Stomach (tissue), 9 donors: Measurements from ENCODE around the gene CDC25C. TPM values are rescaled to one million over a fixed set of nuclear protein-coding genes. Genes with fewer than 3 reads are reported as not detected.

Experiments used
- DNase-seq, 2 donors: peaks; one replicate each; pipeline versions ENCODE4 v3.0.0 to v3.0.0-alpha.2; 2013 to 2019
- H3K27ac ChIP-seq, 5 donors: fragments of 200-600 bp in 4 of 5; sonication (generic) in 4 of 5; one replicate each; pipeline ENCODE4 v1.5.1; 2013 to 2019; ENCODE audit warnings: mild to moderate bottlenecking in 1 of 5, moderate library complexity in 1 of 5
- H3K27me3 ChIP-seq, 3 donors: fragments of 200-600 bp; sonication (generic); one replicate each; pipeline ENCODE4 v1.5.1; 2017 to 2019; ENCODE audit warnings: mixed run types in 1 of 3
- H3K36me3 ChIP-seq, 4 donors: fragments of 200-600 bp; sonication (generic); 1 replicate in 3 of 4; 2 replicates in 1 of 4; pipeline ENCODE4 v1.5.1; 2016 to 2019
- H3K4me1 ChIP-seq, 4 donors: fragments of 200-600 bp; sonication (generic); one replicate each; pipeline ENCODE4 v1.5.1; 2016 to 2019
- H3K4me3 ChIP-seq, 4 donors: fragments of 200-600 bp; sonication (generic) in 3 of 4; one replicate each; pipeline ENCODE4 v1.5.1; 2016 to 2019; ENCODE audit warnings: mild to moderate bottlenecking in 1 of 4
- H3K9me3 ChIP-seq, 4 donors: fragments of 200-600 bp; sonication (generic); one replicate each; pipeline ENCODE4 v1.5.1; 2016 to 2019
- EP300 ChIP-seq: sonication (generic); formaldehyde crosslinking; IDR thresholded peaks from one replicate; pipeline ENCODE4 v1.6.1; 2017; ENCODE audit warnings: antibody characterized with exemption
- POLR2A ChIP-seq, 4 donors: fragments of 450-650 bp; IDR thresholded peaks; one replicate each; pipeline ENCODE4 v1.6.1; 2016; ENCODE audit warnings: antibody characterized with exemption in 4 of 4, control low read depth in 2 of 4, mild to moderate bottlenecking in 1 of 4, moderate library complexity in 1 of 4
- POLR2AphosphoS5 ChIP-seq, 3 donors: sonication (generic); formaldehyde crosslinking; IDR thresholded peaks; one replicate each; pipeline ENCODE4 v1.6.1; 2016; ENCODE audit warnings: antibody characterized with exemption in 3 of 3
- WGBS, 5 donors: extraction: QIAGEN DNeasy Blood & Tissue Kit in 3 of 5; methylation state at CpG; one replicate each; pipeline versions ENCODE4 v1.1.5 to v1.1.7; 2013 to 2018; 5-methylcytosine and 5-hydroxymethylcytosine counted together
- intact Hi-C: fragments of 100-400 bp; cut with DNase I; formaldehyde crosslinking; loops from one replicate; pipeline ENCODE4 v1.15.1; 2023; ENCODE audit warnings: low total_unique reads
- polyA plus RNA-seq, 3 donors: library from polyadenylated mRNA; stranded (reverse); fragments of 200-250 nt; gene quantifications; one replicate each; pipeline ENCODE4 v1.2.3, GENCODE V29; 2013
- total RNA-seq, 5 donors: library from RNA; depleted of rRNA; stranded (reverse); fragments of >200 nt; gene quantifications; one replicate each; pipeline versions ENCODE4 v1.1.0 to v1.2.3, GENCODE V29; 2014 to 2016
- TF ChIP-seq, protein P1 (sequence below), 7 experiments: fragments of 450-650 bp in 4 of 7; fragments of 200-600 bp in 3 of 7; sonication (generic) in 3 of 7; IDR thresholded peaks; one replicate each; pipeline ENCODE4 v1.5.1; 2016 to 2019; ENCODE audit warnings: antibody characterized with exemption in 7 of 7, control low read depth in 2 of 7, mild to moderate bottlenecking in 1 of 7
- donor health status: healthy with polysubstance abuse.
- donor health status: Bipolar disorder and iron deficiency.
- donor health status: healthy.

The CDC25C gene
- total and polyA plus RNA-seq, 8 donors, result 0.75 to 4.1 (median 2.1) TPM; not detected in 3

GRCh38 chr5:138351056-138351455 is 19.5 kb upstream of the CDC25C start:
- H3K4me3 ChIP-seq, result no peak overlapping the region
- 84 to 94% (median 92%) methylated on average over 1 of the region's 1 CpG for WGBS, 5 donors
- TF ChIP-seq EP300 (no peak), POLR2A (IDR thresholded peaks at IDR 0.05) (no peak), POLR2AphosphoS5 (IDR thresholded peaks at IDR 0.05) (no peak)
- TF ChIP-seq, protein P1, sequence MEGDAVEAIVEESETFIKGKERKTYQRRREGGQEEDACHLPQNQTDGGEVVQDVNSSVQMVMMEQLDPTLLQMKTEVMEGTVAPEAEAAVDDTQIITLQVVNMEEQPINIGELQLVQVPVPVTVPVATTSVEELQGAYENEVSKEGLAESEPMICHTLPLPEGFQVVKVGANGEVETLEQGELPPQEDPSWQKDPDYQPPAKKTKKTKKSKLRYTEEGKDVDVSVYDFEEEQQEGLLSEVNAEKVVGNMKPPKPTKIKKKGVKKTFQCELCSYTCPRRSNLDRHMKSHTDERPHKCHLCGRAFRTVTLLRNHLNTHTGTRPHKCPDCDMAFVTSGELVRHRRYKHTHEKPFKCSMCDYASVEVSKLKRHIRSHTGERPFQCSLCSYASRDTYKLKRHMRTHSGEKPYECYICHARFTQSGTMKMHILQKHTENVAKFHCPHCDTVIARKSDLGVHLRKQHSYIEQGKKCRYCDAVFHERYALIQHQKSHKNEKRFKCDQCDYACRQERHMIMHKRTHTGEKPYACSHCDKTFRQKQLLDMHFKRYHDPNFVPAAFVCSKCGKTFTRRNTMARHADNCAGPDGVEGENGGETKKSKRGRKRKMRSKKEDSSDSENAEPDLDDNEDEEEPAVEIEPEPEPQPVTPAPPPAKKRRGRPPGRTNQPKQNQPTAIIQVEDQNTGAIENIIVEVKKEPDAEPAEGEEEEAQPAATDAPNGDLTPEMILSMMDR (IDR thresholded peaks at IDR 0.05), result no peak
- peaks cover 24 to 41% (median 34%) of the 10 kb centered on the region in 4 donors for H3K36me3 ChIP-seq
- H3K27ac ChIP-seq, result peak overlapping the region in 1 of 5 donors; percentile 21
- no peaks in the 10 kb centered on the region for H3K27me3 ChIP-seq
- DNase-seq, result no peak
- intact Hi-C loops, result no loop called here
- H3K9me3 ChIP-seq, result peaks cover 0 to 6% (median 0%) of the 10 kb centered on the region in 4 donors
- H3K4me1 ChIP-seq, result peaks cover 16 to 25% (median 20%) of the 10 kb centered on the region in 4 donors

DNA sequence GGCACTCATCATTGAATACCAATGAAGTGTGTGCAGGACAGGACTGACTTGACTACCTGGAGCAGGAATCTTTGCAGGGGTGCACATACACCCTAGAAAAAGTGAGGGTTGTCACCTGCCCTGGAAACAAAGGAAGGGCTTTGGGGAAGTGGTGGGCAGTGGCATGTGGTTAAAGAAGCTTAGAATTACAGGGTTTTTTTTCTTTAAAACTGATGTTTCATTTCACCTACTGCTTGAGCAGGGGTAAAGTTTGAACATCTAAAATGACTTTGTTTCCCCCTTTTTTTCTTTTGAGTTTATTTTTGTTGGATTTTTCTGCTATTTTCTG is 18.9 kb upstream of the CDC25C start:
- peaks cover 10 to 20% (median 15%) of the 10 kb centered on the region in 4 donors for H3K4me1 ChIP-seq
- TF ChIP-seq POLR2A (IDR thresholded peaks at IDR 0.05) (no peak), EP300 (no peak), POLR2AphosphoS5 (IDR thresholded peaks at IDR 0.05) (no peak)
- TF ChIP-seq, protein P1 (IDR thresholded peaks at IDR 0.05), result no peak
- peaks cover 29 to 46% (median 39%) of the 10 kb centered on the region in 4 donors for H3K36me3 ChIP-seq
- H3K27me3 ChIP-seq, result no peaks in the 10 kb centered on the region
- H3K4me3 ChIP-seq, result no peak overlapping the region
- DNase-seq, result no peak
- intact Hi-C loops, result no loop called here
- no peak overlapping the region for H3K27ac ChIP-seq
- H3K9me3 ChIP-seq, result peaks cover 0 to 6% (median 0%) of the 10 kb centered on the region in 4 donors

DNA sequence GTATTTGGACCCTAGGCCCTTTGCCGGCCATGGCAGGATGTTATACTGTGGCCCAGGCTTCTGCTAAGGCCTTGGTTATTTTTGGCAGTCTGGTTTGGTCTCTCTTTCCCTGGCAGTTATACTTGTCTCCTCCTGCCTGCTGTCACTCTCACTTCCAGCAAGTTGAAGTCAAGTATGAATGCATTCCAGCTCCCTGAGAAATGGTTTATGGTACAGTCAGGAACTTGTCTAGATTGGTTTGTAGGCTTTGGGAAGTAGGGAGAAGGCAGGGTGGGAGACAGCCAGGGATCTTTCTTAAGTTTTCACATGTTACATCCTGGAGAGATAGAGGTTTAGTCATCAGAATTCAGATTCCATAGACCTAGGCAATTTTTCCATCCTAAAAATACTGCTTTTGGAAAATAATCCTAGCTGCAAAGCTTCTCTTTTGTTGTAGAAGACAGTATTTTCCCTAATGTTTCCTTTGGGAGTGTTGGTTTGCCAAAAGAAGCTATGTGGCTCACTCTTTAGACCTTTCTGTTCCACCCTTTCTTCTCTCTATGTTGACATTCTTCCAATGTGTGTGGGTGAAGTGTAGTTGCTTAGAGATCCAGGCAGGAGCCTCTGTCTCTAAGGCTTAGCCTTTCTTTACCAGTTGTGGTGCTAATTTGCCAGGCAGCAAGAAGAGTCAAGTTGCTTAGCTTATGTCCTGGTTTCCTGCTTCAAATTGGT is 18.4 kb upstream of the CDC25C start:
- H3K4me3 ChIP-seq, result no peak overlapping the region
- TF ChIP-seq POLR2A (IDR thresholded peaks at IDR 0.05) (no peak), POLR2AphosphoS5 (IDR thresholded peaks at IDR 0.05) (no peak), EP300 (no peak)
- TF ChIP-seq, protein P1 (IDR thresholded peaks at IDR 0.05), result no peak
- peaks cover 8 to 15% (median 10%) of the 10 kb centered on the region in 4 donors for H3K4me1 ChIP-seq
- no peak for DNase-seq
- no peaks in the 10 kb centered on the region for H3K27me3 ChIP-seq
- H3K36me3 ChIP-seq, result peaks cover 34 to 51% (median 44%) of the 10 kb centered on the region in 4 donors
- H3K9me3 ChIP-seq, result peaks cover 0 to 6% (median 0%) of the 10 kb centered on the region in 4 donors
- intact Hi-C loops, result no loop called here
- WGBS, 5 donors, result 87 to 94% (median 89%) methylated on average over 1 of the region's 1 CpG
- no peak overlapping the region for H3K27ac ChIP-seq

DNA sequence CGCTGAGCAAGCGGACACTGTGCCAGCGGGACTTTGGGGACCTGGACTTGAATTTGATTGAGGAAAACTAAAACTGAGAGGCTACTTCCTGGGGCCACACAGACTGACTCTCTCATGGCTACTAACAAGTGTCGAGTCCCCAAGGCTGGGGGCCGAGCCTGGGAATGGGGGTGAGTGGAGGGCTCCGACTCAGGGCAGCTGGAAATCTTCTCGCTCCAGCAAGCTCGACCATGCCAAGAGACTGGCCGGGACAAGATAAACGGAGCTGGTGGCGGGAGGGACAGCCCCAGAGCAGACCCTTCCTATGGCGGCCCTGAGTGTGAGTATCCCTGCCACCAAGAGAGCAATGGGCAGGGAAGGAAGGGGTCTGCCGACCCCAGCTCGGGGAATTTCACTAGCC is 15.3 kb upstream of the CDC25C start:
- Histone ChIP-seq H3K36me3 (peaks cover 44 to 82% (median 76%) of the 10 kb centered on the region in 4 donors), H3K27ac (no peak overlapping the region), H3K27me3 (no peaks in the 10 kb centered on the region), H3K4me3 (no peak overlapping the region), H3K9me3 (peaks cover 0 to 1% (median 0%) of the 10 kb centered on the region in 4 donors), H3K4me1 (peaks cover 0 to 11% (median 0%) of the 10 kb centered on the region in 4 donors)
- TF ChIP-seq POLR2AphosphoS5 (IDR thresholded peaks at IDR 0.05) (no peak), EP300 (no peak), POLR2A (IDR thresholded peaks at IDR 0.05) (no peak)
- TF ChIP-seq, protein P1 (IDR thresholded peaks at IDR 0.05), result no peak
- 93 to 96% (median 95%) methylated on average over 14 of the region's 14 CpGs for WGBS, 5 donors
- intact Hi-C loops, result no loop called here
- no peak for DNase-seq
